Activated naive CD4-positive, alpha-beta T cell treated with anti-CD3 and anti-CD28 coated beads, Interleukin-2, amount 50 U/mL, for 24 hours (primary cell): ENCODE results near the gene PRR5.

Source experiments
- H3K27ac Mint-ChIP-seq: one replicate; pipeline ENCODE4 v1.8.0; 2021; ENCODE audit warnings: mild to moderate bottlenecking, mixed read lengths
- H3K27me3 Mint-ChIP-seq: one replicate; pipeline ENCODE4 v1.8.0; 2021; ENCODE audit warnings: mixed read lengths
- H3K36me3 Mint-ChIP-seq: one replicate; pipeline ENCODE4 v1.8.0; 2021; ENCODE audit warnings: mixed read lengths
- H3K4me1 Mint-ChIP-seq: one replicate; pipeline ENCODE4 v1.8.0; 2021; ENCODE audit warnings: mixed read lengths
- H3K4me3 Mint-ChIP-seq: one replicate; pipeline ENCODE4 v1.8.0; 2021; ENCODE audit warnings: mild to moderate bottlenecking, mixed read lengths
- H3K9me3 Mint-ChIP-seq: one replicate; pipeline ENCODE4 v1.8.0; 2021; ENCODE audit warnings: mixed read lengths

The PRR5 gene

DNA sequence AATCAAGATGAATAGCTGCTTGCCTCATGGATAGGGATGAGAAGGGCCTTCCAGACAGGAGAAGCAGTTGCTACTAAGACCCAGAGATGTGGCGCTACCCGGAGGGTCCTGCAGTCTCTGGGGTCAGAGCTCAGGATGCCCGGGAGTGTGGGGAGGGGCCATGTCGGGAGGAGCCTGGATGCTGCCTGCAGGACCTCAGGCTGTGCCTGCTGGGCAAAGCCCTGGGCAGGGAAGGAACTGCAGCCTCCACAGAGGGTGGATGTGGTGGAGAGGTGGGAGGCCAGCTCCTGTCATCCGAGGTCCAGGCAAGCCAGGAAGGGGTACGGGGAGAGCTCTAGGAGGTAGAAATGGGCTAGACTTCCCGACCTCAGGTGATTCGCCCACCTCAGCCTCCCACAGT lies 11.0 kb downstream of the PRR5 start:
- H3K36me3 Mint-ChIP-seq: no peaks in the 10 kb centered on the region
- no peaks in the 10 kb centered on the region for H3K27me3 Mint-ChIP-seq
- peaks cover 22% of the 10 kb centered on the region for H3K4me1 Mint-ChIP-seq
- H3K27ac Mint-ChIP-seq: no peak overlapping the region
- no peak overlapping the region for H3K4me3 Mint-ChIP-seq
- H3K9me3 Mint-ChIP-seq: no peaks in the 10 kb centered on the region

DNA sequence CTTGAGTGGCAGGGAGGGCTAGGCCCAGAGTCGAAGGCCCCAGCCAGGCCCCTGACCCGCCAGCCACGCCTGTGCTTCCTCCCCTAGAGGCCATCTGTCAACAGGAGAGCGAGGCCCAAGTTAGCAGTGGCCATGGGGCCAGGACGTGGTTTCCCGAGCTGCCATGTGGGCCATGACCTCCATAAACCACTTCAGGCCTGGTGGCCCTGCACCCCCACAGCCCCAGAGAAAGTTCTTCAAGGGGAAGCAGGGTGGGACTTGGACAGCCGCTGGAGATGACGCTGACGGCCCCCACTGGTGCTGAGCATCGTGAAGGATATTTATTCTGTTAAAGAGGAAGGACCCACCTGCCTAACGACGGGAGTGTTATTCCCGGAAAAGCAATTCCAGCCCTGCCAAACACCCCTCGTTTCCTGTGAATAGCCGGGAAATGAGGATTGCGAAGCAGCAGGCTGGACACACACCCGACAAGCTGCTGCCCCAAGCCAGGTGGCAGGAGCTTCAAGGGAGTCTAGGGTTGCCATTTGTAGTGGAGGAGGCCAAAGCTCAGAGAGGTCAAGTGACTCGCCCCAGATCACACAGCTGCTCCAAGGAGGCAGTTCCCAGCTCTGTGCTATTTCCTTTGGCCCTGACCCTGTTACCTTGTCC lies 12.8 kb downstream of the PRR5 start:
- no peak overlapping the region for H3K27ac Mint-ChIP-seq
- H3K4me3 Mint-ChIP-seq: no peak overlapping the region
- no peaks in the 10 kb centered on the region for H3K27me3 Mint-ChIP-seq
- no peaks in the 10 kb centered on the region for H3K36me3 Mint-ChIP-seq
- H3K4me1 Mint-ChIP-seq: peaks cover 15% of the 10 kb centered on the region
- H3K9me3 Mint-ChIP-seq: no peaks in the 10 kb centered on the region

GRCh38 chr22:44718418-44718817 lies 16.4 kb downstream of the PRR5 start:
- H3K36me3 Mint-ChIP-seq: peaks cover 2% of the 10 kb centered on the region
- H3K27me3 Mint-ChIP-seq: no peaks in the 10 kb centered on the region
- no peak overlapping the region for H3K4me3 Mint-ChIP-seq

DNA sequence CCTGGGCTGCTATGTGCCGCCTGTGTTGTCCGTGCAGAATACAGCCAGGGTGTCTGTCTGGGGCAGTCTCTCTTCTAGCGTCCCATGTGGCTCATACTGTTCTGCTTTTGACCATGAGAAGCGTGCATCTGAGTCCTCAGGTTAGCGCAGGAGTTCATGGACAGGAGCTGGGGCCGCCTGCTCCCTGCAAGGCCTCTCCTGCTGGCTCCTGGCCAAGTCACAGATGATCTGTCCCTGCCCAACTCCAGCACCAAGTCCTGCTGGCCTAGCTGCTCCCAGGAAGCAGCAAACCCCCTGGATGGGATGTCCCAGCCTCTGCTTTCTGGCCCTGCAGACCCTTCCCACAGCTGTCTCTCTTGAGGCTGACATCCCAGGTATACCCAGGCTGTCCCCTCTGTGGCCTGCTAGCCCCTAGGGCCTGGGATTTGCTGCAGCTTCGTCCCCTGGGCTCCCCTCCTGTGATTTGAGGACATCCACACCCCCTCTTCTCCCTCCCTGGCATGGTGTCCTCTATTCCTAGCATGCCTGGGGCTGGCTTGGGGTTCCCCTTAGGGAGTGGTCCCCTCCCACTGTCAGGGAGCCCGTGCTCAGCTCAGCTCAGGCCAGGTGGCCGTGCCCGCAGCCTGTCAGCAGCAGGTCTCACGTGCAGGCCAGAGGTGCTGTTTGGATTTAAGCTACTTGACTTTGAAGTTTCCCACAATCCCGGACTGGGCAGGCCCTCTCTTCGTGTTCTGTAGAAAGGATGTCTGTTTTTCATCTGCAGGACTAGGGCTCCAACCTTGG lies 17.8 kb downstream of the PRR5 start:
- H3K27me3 Mint-ChIP-seq: no peaks in the 10 kb centered on the region
- H3K4me3 Mint-ChIP-seq: no peak overlapping the region
- H3K27ac Mint-ChIP-seq: no peak overlapping the region
- no peaks in the 10 kb centered on the region for H3K9me3 Mint-ChIP-seq
- H3K36me3 Mint-ChIP-seq: peaks cover 2% of the 10 kb centered on the region
- H3K4me1 Mint-ChIP-seq: no peaks in the 10 kb centered on the region

More at GRCh38 chr22:44718418-44718817, 16.4 kb downstream of the PRR5 start:
- H3K4me1 Mint-ChIP-seq: no peaks in the 10 kb centered on the region
- H3K27ac Mint-ChIP-seq: peak overlapping the region; percentile 4
- no peaks in the 10 kb centered on the region for H3K9me3 Mint-ChIP-seq

DNA sequence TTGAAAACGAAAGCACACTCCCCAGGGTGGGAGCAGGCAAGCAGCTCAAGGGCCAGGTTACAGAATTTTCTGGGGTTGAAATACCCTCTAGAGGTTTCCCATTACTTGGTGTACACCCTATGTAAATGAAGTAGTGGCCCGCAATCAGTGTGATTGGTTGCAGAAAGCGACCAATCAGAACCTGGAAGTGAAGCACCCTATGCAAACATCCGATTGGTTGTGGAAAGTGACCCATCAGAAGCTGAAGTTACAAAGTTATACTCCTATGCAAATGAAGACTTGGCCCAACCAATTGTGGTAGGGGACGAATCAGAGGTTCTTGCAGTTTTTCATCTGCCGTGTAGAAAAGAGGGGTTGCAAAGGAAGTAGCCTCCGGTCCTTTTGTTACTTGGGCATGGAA lies 19.2 kb downstream of the PRR5 start:
- H3K36me3 Mint-ChIP-seq: peaks cover 2% of the 10 kb centered on the region
- no peak overlapping the region for H3K4me3 Mint-ChIP-seq

GRCh38 chr22:44722611-44723010 lies 20.6 kb downstream of the PRR5 start:
- no peaks in the 10 kb centered on the region for H3K4me1 Mint-ChIP-seq
- H3K36me3 Mint-ChIP-seq: peaks cover 2% of the 10 kb centered on the region
- H3K27ac Mint-ChIP-seq: no peak overlapping the region
- no peaks in the 10 kb centered on the region for H3K9me3 Mint-ChIP-seq
- H3K27me3 Mint-ChIP-seq: no peaks in the 10 kb centered on the region
- no peak overlapping the region for H3K4me3 Mint-ChIP-seq

More for the DNA sequence above, 19.2 kb downstream of the PRR5 start:
- Mint-ChIP-seq H3K27ac (no peak overlapping the region), H3K4me1 (no peaks in the 10 kb centered on the region), H3K9me3 (no peaks in the 10 kb centered on the region), H3K27me3 (no peaks in the 10 kb centered on the region)

- no peaks in the 10 kb centered on the region for H3K27me3 Mint-ChIP-seq
- no peaks in the 10 kb centered on the region for H3K4me1 Mint-ChIP-seq
- no peak overlapping the region for H3K27ac Mint-ChIP-seq
- no peak overlapping the region for H3K4me3 Mint-ChIP-seq
- peaks cover 2% of the 10 kb centered on the region for H3K36me3 Mint-ChIP-seq
- H3K9me3 Mint-ChIP-seq: no peaks in the 10 kb centered on the region
Observed at GRCh38 chr22:44723801-44724200, 21.8 kb downstream of the PRR5 start.

DNA sequence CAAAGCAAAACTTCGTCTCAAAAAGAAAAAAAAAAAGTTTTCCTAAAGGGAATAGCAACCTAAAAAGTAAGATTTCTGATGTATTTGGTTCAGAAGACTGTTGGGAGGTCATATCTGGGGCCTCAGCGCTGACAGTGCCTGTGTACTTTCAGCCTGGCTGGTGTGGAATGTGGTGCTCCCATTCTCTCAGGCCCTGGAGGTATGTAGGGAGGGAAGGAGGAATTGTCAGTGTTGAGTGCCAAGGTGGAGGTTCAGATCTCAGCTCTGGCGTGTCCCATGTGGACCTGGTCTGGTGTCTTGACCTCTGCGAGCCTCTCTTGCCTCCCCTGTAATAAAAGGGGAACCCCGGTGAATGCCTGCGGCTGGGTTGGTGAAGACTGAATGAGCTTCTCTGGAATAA lies 22.4 kb downstream of the PRR5 start:
- H3K9me3 Mint-ChIP-seq: no peaks in the 10 kb centered on the region
- H3K4me3 Mint-ChIP-seq: no peak overlapping the region
- H3K27me3 Mint-ChIP-seq: no peaks in the 10 kb centered on the region
- H3K4me1 Mint-ChIP-seq: no peaks in the 10 kb centered on the region
- peaks cover 2% of the 10 kb centered on the region for H3K36me3 Mint-ChIP-seq
- H3K27ac Mint-ChIP-seq: no peak overlapping the region

DNA sequence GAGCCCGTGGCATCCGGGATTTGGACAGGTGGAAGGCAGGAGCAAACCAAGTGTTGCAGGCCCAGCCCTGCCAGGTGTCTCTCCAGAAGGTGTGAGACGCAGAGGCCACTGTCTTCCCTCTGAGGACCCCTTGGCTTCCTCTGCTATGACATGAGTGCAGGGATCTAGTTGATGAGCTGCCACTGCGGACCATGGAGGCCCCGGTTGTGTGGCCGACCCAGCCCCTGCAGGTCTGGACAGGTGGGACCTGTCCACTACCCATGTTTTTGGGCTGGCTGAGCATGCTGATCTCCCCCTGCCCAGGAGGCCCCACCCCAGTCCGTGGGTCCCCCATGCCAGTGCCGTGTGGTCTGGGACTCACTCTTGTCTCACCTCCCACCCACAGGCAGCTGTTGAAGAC lies 22.9 kb downstream of the PRR5 start:
- no peak overlapping the region for H3K27ac Mint-ChIP-seq
- H3K9me3 Mint-ChIP-seq: no peaks in the 10 kb centered on the region
- H3K36me3 Mint-ChIP-seq: peaks cover 2% of the 10 kb centered on the region
- H3K27me3 Mint-ChIP-seq: no peaks in the 10 kb centered on the region
- no peaks in the 10 kb centered on the region for H3K4me1 Mint-ChIP-seq
- H3K4me3 Mint-ChIP-seq: no peak overlapping the region

GRCh38 chr22:44726439-44726838 lies 24.4 kb downstream of the PRR5 start:
- no peaks in the 10 kb centered on the region for H3K36me3 Mint-ChIP-seq
- no peaks in the 10 kb centered on the region for H3K4me1 Mint-ChIP-seq
- H3K27ac Mint-ChIP-seq: no peak overlapping the region
- H3K27me3 Mint-ChIP-seq: no peaks in the 10 kb centered on the region
- H3K4me3 Mint-ChIP-seq: no peak overlapping the region
- H3K9me3 Mint-ChIP-seq: no peaks in the 10 kb centered on the region

DNA sequence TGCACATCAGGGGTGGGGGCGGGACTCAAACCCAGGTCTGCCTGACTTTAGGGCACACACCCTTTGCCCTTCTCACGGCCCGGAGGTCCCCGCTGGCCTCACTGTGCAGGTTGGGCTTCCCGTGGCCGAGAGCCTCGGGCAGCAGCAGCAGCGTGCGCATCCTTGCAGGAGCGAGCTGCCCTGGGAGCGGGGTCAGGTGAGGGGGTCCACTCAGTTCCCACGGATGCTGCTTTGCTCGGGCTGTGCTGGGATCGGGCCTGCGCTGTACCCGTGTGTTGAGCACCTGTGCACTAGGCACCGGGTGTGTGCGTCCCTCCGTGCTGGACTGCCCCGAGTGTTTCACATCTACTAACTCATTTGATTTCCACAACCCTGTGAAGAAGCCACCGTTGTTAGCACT lies 25.1 kb downstream of the PRR5 start:
- Mint-ChIP-seq H3K27ac (no peak overlapping the region), H3K27me3 (no peaks in the 10 kb centered on the region), H3K4me3 (no peak overlapping the region), H3K36me3 (no peaks in the 10 kb centered on the region), H3K9me3 (no peaks in the 10 kb centered on the region), H3K4me1 (no peaks in the 10 kb centered on the region)

GRCh38 chr22:44727709-44728108 lies 25.7 kb downstream of the PRR5 start:
- no peak overlapping the region for H3K27ac Mint-ChIP-seq
- H3K4me1 Mint-ChIP-seq: no peaks in the 10 kb centered on the region
- no peaks in the 10 kb centered on the region for H3K27me3 Mint-ChIP-seq
- no peaks in the 10 kb centered on the region for H3K9me3 Mint-ChIP-seq
- H3K4me3 Mint-ChIP-seq: no peak overlapping the region
- H3K36me3 Mint-ChIP-seq: no peaks in the 10 kb centered on the region

DNA sequence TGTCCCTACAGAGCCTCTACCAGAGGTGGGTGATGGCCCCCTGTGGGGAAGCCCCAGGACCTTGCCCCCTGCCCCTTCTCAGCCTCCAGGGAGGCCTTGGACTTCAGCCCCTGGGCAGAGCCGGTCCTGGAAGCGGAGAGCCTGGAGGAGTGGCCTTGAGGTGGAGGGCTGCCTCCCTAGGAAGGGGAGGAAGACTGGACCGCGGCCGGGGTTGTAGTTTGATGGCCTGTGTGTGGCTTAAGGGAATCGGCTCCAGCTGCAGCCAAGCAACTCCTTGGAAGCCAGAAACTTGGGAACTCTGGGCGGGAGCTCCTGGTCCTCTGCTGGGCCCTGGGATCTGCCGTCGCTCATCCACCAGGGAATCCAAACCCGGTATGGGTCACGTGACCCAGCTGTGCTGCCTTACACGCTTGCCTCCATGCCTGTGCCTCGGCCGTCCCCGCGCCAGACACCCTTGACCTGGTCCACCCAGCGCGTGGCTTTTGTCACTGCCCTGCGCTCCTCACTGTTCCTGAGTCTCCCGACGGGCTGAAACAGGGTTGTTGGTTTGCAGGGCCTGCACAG lies 26.8 kb downstream of the PRR5 start:
- no peaks in the 10 kb centered on the region for H3K36me3 Mint-ChIP-seq
- H3K27me3 Mint-ChIP-seq: no peaks in the 10 kb centered on the region
- no peaks in the 10 kb centered on the region for H3K9me3 Mint-ChIP-seq
- H3K4me1 Mint-ChIP-seq: no peaks in the 10 kb centered on the region
- H3K4me3 Mint-ChIP-seq: no peak overlapping the region
- no peak overlapping the region for H3K27ac Mint-ChIP-seq

DNA sequence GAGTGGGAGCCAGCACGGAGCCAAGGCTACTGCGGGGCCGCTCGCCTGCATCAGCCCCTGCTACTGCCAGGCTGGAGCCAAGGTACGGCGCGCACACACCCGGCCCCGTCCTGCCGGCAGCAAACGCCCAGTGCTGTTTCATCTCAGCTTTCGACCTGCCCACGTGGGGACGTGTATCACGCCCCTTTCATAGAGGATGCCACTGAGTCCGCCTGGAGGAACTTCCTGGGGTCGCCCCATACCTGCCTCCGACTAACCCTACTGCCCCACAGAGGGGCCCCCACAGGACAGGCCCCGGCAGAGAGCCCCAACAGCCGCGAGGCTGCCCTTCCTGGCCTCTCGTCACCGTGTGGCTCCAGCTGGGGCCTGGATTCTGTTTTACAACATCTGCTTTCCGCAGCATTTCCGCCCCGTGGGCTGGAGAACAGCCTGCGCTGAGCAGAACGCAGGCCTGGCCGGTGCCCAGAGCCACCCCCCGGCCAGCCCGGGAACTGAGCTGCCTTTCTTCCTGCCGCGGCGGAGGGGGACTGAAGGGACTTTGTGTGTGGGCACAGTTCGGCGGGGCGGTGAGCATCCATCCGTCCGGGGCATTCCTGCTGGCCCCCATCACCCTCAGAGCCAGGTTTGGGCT lies 27.5 kb downstream of the PRR5 start:
- Mint-ChIP-seq H3K9me3 (no peaks in the 10 kb centered on the region), H3K4me3 (no peak overlapping the region)

GRCh38 chr22:44730022-44730393 lies 28.0 kb downstream of the PRR5 start:
- H3K4me1 Mint-ChIP-seq: no peaks in the 10 kb centered on the region
- no peaks in the 10 kb centered on the region for H3K36me3 Mint-ChIP-seq
- H3K9me3 Mint-ChIP-seq: no peaks in the 10 kb centered on the region
- H3K4me3 Mint-ChIP-seq: no peak overlapping the region
- no peaks in the 10 kb centered on the region for H3K27me3 Mint-ChIP-seq
- no peak overlapping the region for H3K27ac Mint-ChIP-seq

More for the DNA sequence above, 27.5 kb downstream of the PRR5 start:
- no peaks in the 10 kb centered on the region for H3K36me3 Mint-ChIP-seq
- no peaks in the 10 kb centered on the region for H3K27me3 Mint-ChIP-seq
- H3K27ac Mint-ChIP-seq: no peak overlapping the region
- H3K4me1 Mint-ChIP-seq: no peaks in the 10 kb centered on the region
